Upper lobe of left lung (tissue), 6 donors: ENCODE measurements around the gene TRIM6. TPM values are rescaled to one million over a fixed set of nuclear protein-coding genes. Genes with fewer than 3 reads are reported as not detected.

Experiments
- ATAC-seq, 2 donors: fragments of 200-7000 bp; cut with Tn5 transposase; one replicate each; pipeline ENCODE4 v1.9.1; 2022; ENCODE audit warnings: mild to moderate bottlenecking in 2 of 2, moderate library complexity in 2 of 2; ENCODE audit not compliant: low FRiP score in 2 of 2
- DNase-seq, 2 donors: peaks; one replicate each; pipeline ENCODE4 v3.0.0-alpha.2; 2019 to 2020
- H3K27ac ChIP-seq, 4 donors: fragments of 200-600 bp; sonication (generic); one replicate each; pipeline ENCODE4 v1.5.1; 2016 to 2019
- H3K27me3 ChIP-seq, 4 donors: fragments of 200-600 bp; sonication (generic); one replicate each; pipeline ENCODE4 v1.5.1; 2017 to 2019
- H3K36me3 ChIP-seq, 4 donors: fragments of 200-600 bp; sonication (generic); one replicate each; pipeline ENCODE4 v1.5.1; 2016 to 2019
- H3K4me1 ChIP-seq, 4 donors: fragments of 200-600 bp; sonication (generic); one replicate each; pipeline ENCODE4 v1.5.1; 2018 to 2019
- H3K4me3 ChIP-seq, 4 donors: fragments of 200-600 bp; sonication (generic); one replicate each; pipeline ENCODE4 v1.5.1; 2017 to 2019; ENCODE audit warnings: mild to moderate bottlenecking in 2 of 4, moderate library complexity in 1 of 4
- H3K9me3 ChIP-seq, 4 donors: fragments of 200-600 bp; sonication (generic); one replicate each; pipeline ENCODE4 v1.5.1; 2018 to 2019
- EP300 ChIP-seq, 4 donors: sonication (generic); formaldehyde crosslinking; IDR thresholded peaks; one replicate each; pipeline ENCODE4 v1.5.1; 2017; ENCODE audit warnings: antibody characterized with exemption in 4 of 4, control low read depth in 2 of 4
- POLR2A ChIP-seq, 4 donors: fragments of 450-650 bp; IDR thresholded peaks; one replicate each; pipeline ENCODE4 v1.5.1; 2016 to 2017; ENCODE audit warnings: antibody characterized with exemption in 4 of 4, mild to moderate bottlenecking in 2 of 4
- POLR2AphosphoS5 ChIP-seq, 2 donors: sonication (generic); formaldehyde crosslinking; IDR thresholded peaks; one replicate each; pipeline ENCODE4 v1.5.1; 2017; ENCODE audit warnings: antibody characterized with exemption in 2 of 2
- WGBS, 2 donors: methylation state at CpG; one replicate each; pipeline ENCODE4 v1.1.5; 2017 to 2018; 5-methylcytosine and 5-hydroxymethylcytosine counted together
- total RNA-seq, 6 donors: library from RNA; depleted of rRNA in 4 of 6; stranded (reverse); fragments of >200 nt in 4 of 6; gene quantifications; one replicate each; pipeline versions ENCODE4 v1.1.0 to v1.2.1, GENCODE V29; 2016 to 2021
- TF ChIP-seq, protein P1 (sequence below), 6 experiments: fragments of 450-650 bp in 4 of 6; fragments of 200-600 bp in 2 of 6; sonication (generic) in 2 of 6; IDR thresholded peaks; one replicate each; pipeline ENCODE4 v1.5.1; 2016 to 2019; ENCODE audit warnings: antibody characterized with exemption in 6 of 6
- donor health status: DM: no; HTN: no; CAD: no; lungs with moderate emphysema.
- donor health status: DM: no; HTN: yes; CAD: no; lungs with severe emphysema.

The TRIM6 gene
- total RNA-seq, 6 donors from 2014 or later = 1.0 to 8.8 (median 2.1) TPM

DNA sequence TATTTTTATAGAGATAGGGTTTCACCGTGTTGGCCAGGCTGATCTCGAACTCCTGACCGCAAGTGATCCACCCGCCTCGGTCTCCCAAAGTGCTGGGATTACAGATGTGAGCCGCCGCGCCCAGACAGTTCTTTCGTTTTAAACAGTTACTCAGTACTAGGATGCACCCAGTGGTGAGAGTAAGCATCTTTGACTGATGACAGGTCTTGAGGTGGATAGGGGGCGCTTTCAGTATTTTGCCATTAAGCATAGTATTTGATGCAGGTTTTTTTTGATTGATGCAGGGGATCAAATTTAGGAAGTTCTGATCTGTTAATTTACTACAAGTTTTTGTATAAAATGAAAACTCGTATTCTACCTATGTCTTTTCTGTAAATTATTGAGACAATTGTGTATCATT, 15.2 kb downstream of the TRIM6 start:
- WGBS, 2 donors = 98 to 99% methylated on average over 11 of the region's 11 CpGs
- DNase-seq (no peak), ATAC-seq (no peak)
- Histone ChIP-seq H3K27me3 (no peaks in the 10 kb centered on the region), H3K27ac (no peak overlapping the region), H3K9me3 (no peaks in the 10 kb centered on the region), H3K4me1 (no peaks in the 10 kb centered on the region), H3K4me3 (no peak overlapping the region), H3K36me3 (peaks cover 0 to 9% (median 2%) of the 10 kb centered on the region in 4 donors)
- TF ChIP-seq POLR2A (IDR thresholded peaks at IDR 0.05) (no peak), EP300 (IDR thresholded peaks at IDR 0.05) (no peak), POLR2AphosphoS5 (IDR thresholded peaks at IDR 0.05) (no peak)
- TF ChIP-seq, protein P1, sequence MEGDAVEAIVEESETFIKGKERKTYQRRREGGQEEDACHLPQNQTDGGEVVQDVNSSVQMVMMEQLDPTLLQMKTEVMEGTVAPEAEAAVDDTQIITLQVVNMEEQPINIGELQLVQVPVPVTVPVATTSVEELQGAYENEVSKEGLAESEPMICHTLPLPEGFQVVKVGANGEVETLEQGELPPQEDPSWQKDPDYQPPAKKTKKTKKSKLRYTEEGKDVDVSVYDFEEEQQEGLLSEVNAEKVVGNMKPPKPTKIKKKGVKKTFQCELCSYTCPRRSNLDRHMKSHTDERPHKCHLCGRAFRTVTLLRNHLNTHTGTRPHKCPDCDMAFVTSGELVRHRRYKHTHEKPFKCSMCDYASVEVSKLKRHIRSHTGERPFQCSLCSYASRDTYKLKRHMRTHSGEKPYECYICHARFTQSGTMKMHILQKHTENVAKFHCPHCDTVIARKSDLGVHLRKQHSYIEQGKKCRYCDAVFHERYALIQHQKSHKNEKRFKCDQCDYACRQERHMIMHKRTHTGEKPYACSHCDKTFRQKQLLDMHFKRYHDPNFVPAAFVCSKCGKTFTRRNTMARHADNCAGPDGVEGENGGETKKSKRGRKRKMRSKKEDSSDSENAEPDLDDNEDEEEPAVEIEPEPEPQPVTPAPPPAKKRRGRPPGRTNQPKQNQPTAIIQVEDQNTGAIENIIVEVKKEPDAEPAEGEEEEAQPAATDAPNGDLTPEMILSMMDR (IDR thresholded peaks at IDR 0.05) = no peak

DNA sequence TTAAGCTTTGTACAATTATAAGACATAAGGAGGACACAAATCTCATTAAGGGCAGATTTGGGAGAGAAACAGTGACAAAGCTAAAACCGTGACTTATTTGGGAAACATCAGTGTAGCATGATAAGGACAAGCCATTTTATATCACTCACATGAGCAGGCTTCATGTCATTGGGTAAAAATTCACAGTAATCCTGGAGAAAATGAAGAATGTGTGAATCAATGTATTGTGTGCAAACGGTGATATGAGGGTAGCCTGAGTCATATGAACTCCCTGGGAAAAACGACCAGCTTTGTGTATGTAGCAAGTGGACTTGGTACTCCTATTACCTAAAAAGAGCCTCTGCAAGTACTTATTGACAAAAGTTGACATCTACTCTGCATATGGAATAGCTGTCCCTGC, 22.4 kb downstream of the TRIM6 start:
- 84% methylated on average over 3 of the region's 3 CpGs for WGBS, 2 donors
- Histone ChIP-seq H3K36me3 (no peaks in the 10 kb centered on the region), H3K9me3 (no peaks in the 10 kb centered on the region), H3K4me3 (no peak overlapping the region), H3K4me1 (peaks cover 13 to 19% (median 16%) of the 10 kb centered on the region in 4 donors), H3K27ac (no peak overlapping the region), H3K27me3 (no peaks in the 10 kb centered on the region)
- TF ChIP-seq POLR2AphosphoS5 (IDR thresholded peaks at IDR 0.05) (no peak), POLR2A (IDR thresholded peaks at IDR 0.05) (no peak), EP300 (IDR thresholded peaks at IDR 0.05) (no peak)
- TF ChIP-seq, protein P1 (IDR thresholded peaks at IDR 0.05) = no peak
- DNase-seq = no peak
- no peak for ATAC-seq

DNA sequence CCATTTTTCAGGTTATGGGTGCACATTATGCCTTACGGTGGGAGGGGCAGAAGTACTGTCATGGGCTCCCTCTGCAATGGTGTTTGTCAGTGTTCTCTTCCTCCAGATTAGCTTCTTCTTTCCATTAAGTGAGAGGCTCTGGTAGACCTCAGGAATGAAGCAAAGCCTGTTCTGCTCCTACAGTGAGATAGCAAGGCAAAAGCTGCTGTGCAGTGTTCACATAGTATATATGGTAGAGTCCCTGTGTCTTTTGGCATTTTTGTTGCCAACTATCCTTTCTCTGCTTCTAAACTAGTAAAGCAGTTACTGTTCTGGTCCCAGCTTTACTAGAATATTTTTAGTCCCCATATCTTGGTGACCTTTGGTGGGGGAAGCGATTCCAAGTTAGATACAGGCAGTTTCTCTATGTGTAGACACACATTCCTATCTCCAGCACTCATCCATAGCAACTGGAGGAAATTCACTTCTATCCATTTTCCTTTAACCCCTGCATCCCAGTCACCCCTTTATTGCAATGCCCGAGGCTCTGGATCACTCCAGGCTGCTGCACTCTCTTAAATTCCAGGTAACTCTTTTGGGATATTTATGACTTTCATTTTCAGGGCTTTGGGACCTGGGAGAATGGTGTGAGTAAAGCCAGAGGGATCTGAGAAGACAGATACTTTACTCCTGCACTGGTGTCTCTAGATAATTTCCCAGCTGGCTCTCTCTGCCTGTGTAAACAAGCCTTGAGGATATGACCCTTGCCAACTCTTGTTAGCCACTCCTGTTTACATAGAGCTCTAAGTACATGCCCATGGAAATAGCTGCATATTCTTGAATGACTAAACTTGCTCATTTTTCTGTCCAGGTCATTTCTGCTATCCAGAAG, 24.4 kb downstream of the TRIM6 start:
- TF ChIP-seq POLR2A (IDR thresholded peaks at IDR 0.05) (no peak), POLR2AphosphoS5 (IDR thresholded peaks at IDR 0.05) (peak in 1 of 2 donors; percentile 13), EP300 (IDR thresholded peaks at IDR 0.05) (peak in 1 of 4 donors; percentile 9)
- WGBS, 2 donors = 39 to 45% methylated on average over 3 of the region's 3 CpGs
- peak; percentile 38 to 79 for ATAC-seq
- peak in 1 of 2 donors; percentile 42 for DNase-seq
- peak overlapping the region; percentile 49 to 64 (median 58) for H3K27ac ChIP-seq
- H3K9me3 ChIP-seq = no peaks in the 10 kb centered on the region
- H3K27me3 ChIP-seq = no peaks in the 10 kb centered on the region
- no peak overlapping the region for H3K4me3 ChIP-seq
- H3K4me1 ChIP-seq = peaks cover 25 to 32% (median 30%) of the 10 kb centered on the region in 4 donors
- no peaks in the 10 kb centered on the region for H3K36me3 ChIP-seq

DNA sequence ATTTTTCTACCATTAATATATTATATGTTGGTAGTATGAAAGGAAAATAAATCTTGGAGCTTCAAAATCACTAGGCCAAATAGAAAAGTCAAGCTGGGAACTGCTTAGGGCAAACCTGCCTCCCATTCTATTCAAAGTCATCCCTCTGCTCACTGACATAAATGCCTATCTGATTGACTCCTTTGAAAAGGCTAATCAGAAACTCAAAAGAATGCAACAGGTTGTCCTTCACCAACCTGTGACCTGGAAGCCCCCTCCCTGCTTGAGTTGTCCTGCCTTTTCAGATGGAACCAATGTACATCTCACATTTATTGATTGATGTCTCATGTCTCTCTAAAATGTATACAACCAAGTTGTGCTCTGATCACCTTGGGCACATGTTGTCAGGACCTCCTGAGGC, 25.1 kb downstream of the TRIM6 start:
- no peaks in the 10 kb centered on the region for H3K27me3 ChIP-seq
- no peaks in the 10 kb centered on the region for H3K9me3 ChIP-seq
- H3K4me1 ChIP-seq = peaks cover 31 to 39% (median 34%) of the 10 kb centered on the region in 4 donors
- peak overlapping the region; percentile 49 to 64 (median 58) for H3K27ac ChIP-seq
- DNase-seq (no peak), ATAC-seq (no peak)
- TF ChIP-seq POLR2AphosphoS5 (IDR thresholded peaks at IDR 0.05) (no peak), POLR2A (IDR thresholded peaks at IDR 0.05) (no peak), EP300 (IDR thresholded peaks at IDR 0.05) (no peak)
- TF ChIP-seq, protein P1 (IDR thresholded peaks at IDR 0.05) = no peak
- no peaks in the 10 kb centered on the region for H3K36me3 ChIP-seq
- H3K4me3 ChIP-seq = no peak overlapping the region

DNA sequence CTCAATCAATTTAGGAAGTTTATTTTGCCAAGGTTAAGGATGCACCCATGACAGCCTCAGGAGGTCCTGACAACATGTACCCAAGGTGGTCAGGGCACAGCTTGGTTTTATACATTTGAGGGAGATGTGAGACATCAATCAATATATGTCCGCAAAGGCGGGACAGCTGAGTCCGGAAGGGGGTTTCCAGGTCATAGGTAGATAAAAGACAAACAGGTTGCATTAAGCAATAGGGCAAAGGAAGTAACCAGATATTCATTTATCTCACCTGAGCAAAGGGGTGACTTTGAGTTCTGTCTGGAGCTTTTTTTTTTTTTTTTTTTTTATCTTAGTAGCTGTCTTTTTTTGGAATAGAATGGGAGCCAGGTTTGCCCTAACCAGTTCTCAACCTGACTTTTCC, 26.4 kb downstream of the TRIM6 start:
- no peak for ATAC-seq
- no peaks in the 10 kb centered on the region for H3K9me3 ChIP-seq
- H3K27ac ChIP-seq = no peak overlapping the region
- peaks cover 31 to 39% (median 34%) of the 10 kb centered on the region in 4 donors for H3K4me1 ChIP-seq
- TF ChIP-seq EP300 (IDR thresholded peaks at IDR 0.05) = no peak
- TF ChIP-seq, protein P1 (IDR thresholded peaks at IDR 0.05) = no peak
- TF ChIP-seq POLR2A (IDR thresholded peaks at IDR 0.05) = no peak
- TF ChIP-seq POLR2AphosphoS5 (IDR thresholded peaks at IDR 0.05) = no peak
- no peak overlapping the region for H3K4me3 ChIP-seq
- H3K36me3 ChIP-seq = no peaks in the 10 kb centered on the region
- no peaks in the 10 kb centered on the region for H3K27me3 ChIP-seq
- 95% methylated on average over 3 of the region's 3 CpGs for WGBS, 2 donors
- no peak for DNase-seq
